Measurements from ENCODE around the gene NUP133.
"Not testable (repeated sequence)": the region's sequence is repeated elsewhere in the genome, so short reads cannot be mapped to it uniquely, and the experiment has no call there.

Gene NUP133

GRCh38 chr1:229479660-229480399 is 28.3 kb downstream of the NUP133 start:
- peak; percentile 92 for FAIRE-seq
- DNase-seq (ENCODE audit: insufficient read length, low spot score) = no peak
- TF ChIP-seq POLR2AphosphoS5 (IDR thresholded peaks at IDR 0.05; ENCODE audit: low read depth, low read length) = peak; percentile 25; the same call in 1 of the 2 replicates
- TF ChIP-seq POLR2A (IDR thresholded peaks at IDR 0.05; ENCODE audit: low read depth, low read length) = 0 out of 2 replicates have a peak, but pooled peaks have one; percentile 53
- TF ChIP-seq TAF1 (IDR thresholded peaks at IDR 0.05; ENCODE audit: low read depth, low read length) = peak; percentile 44; the same call in 1 of the 2 replicates
- TF ChIP-seq SPI1 (IDR thresholded peaks at IDR 0.05; ENCODE audit: low read depth, low read length) = peak; percentile 62
- TF ChIP-seq POU2F2 (IDR thresholded peaks at IDR 0.05; ENCODE audit: low read depth, low read length) = no peak
- peak; percentile 85 for TF ChIP-seq PAX5 (IDR thresholded peaks at IDR 0.05; ENCODE audit: insufficient read depth, low read length, severe bottlenecking)

DNA sequence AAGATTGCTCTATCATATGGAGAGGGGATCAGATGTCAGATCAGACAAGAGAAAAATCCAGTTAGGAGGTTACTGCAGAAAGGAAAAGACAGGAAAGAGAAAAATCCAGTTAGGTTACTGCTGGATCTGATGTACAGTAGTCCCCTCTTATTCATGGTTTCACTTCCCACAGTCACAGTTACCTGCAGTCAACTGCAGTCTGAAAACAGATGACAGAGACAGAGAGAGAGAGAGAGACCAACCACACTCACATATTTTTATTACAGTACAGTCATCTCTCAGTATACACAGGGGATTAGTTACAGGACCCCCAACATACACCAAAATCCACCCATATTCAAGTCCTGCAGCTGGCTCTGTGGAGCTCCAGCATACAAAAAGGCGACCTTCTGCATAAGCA is 29.3 kb downstream of the NUP133 start:
- DNase-seq (ENCODE audit: insufficient read length, low spot score) (no peak), FAIRE-seq (peak; percentile 83)
- peak; percentile 58; the same call in 1 of the 2 replicates for TF ChIP-seq POU2F2 (IDR thresholded peaks at IDR 0.05; ENCODE audit: low read depth, low read length)
- TF ChIP-seq SPI1 (IDR thresholded peaks at IDR 0.05; ENCODE audit: low read depth, low read length) = peak; percentile 92
- TF ChIP-seq TAF1 (IDR thresholded peaks at IDR 0.05; ENCODE audit: low read depth, low read length) = no peak

- not testable (repeated sequence) for DNase-seq (ENCODE audit: insufficient read length, low spot score); FAIRE-seq
These were observed 32.3 kb downstream of the NUP133 start for GRCh38 chr1:229475859-229476258.

DNA sequence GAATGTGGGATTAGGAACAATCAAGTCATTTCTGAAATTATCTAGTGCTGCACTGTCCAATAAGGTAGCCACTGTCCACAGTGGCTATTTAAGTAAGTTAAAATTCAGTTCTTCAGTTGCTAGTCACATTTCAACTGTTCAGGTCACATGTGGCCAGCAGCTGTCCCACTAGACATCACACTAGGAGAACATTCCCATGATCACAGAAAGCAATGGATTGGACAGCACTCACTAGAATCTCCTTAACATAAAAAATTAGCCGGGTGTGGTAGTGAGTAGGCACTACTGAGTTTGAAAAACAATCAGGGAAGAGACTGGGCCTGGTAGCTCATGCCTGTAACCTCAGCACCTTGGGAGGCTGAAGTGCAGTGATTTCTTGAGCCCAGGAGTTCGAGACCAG is 33.6 kb downstream of the NUP133 start:
- no peak for DNase-seq (ENCODE audit: insufficient read length, low spot score)
- no peak for FAIRE-seq
- no peak for TF ChIP-seq PAX5 (IDR thresholded peaks at IDR 0.05; ENCODE audit: insufficient read depth, low read length, severe bottlenecking)
- no peak for TF ChIP-seq SPI1 (IDR thresholded peaks at IDR 0.05; ENCODE audit: low read depth, low read length)
- TF ChIP-seq TAF1 (IDR thresholded peaks at IDR 0.05; ENCODE audit: low read depth, low read length) = no peak
- no peak for TF ChIP-seq POU2F2 (IDR thresholded peaks at IDR 0.05; ENCODE audit: low read depth, low read length)
- no peak for TF ChIP-seq POLR2AphosphoS5 (IDR thresholded peaks at IDR 0.05; ENCODE audit: low read depth, low read length)
- TF ChIP-seq POLR2A (IDR thresholded peaks at IDR 0.05; ENCODE audit: low read depth, low read length) = no peak

- FAIRE-seq = no peak
- TF ChIP-seq POLR2A (IDR thresholded peaks at IDR 0.05; ENCODE audit: low read depth, low read length) (no peak), TAF1 (IDR thresholded peaks at IDR 0.05; ENCODE audit: low read depth, low read length) (no peak), POLR2AphosphoS5 (IDR thresholded peaks at IDR 0.05; ENCODE audit: low read depth, low read length) (no peak), PAX5 (IDR thresholded peaks at IDR 0.05; ENCODE audit: insufficient read depth, low read length, severe bottlenecking) (no peak), SPI1 (IDR thresholded peaks at IDR 0.05; ENCODE audit: low read depth, low read length) (no peak), POU2F2 (IDR thresholded peaks at IDR 0.05; ENCODE audit: low read depth, low read length) (no peak)
- DNase-seq (ENCODE audit: insufficient read length, low spot score) = no peak
These were observed 37.0 kb downstream of the NUP133 start for GRCh38 chr1:229471175-229471574.

DNA sequence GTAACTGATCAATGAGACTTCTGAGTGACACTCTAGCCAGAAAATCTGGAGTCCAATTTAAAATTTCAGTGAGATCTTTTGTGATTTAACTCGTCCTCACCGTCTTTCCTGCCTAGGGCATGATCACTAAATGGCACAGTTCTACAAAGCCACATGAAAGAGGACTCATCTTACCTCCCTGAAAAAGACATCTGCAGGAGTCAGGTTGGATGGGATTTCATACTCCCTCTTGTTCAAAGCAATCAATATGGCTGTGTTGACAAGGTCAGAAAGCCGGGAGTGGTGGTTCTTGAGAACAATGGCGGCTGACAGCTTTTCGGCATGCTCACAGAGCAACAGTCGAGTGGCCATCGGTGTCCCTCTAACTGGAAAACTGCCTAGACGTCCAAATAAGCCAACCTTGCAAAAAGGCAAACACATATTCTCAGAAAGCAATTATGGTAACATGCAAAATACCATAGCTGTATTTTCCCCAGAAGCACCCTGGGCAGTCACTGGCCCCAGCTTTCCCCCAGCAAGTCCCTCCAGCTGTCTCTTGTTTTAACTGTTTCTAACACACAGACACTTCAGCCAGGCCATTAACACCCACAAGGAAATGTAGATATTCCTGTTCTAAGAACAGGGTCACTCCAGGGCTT is 37.6 kb downstream of the NUP133 start:
- DNase-seq (ENCODE audit: insufficient read length, low spot score) = no peak
- no peak for FAIRE-seq
- TF ChIP-seq SPI1 (IDR thresholded peaks at IDR 0.05; ENCODE audit: low read depth, low read length) (no peak), POLR2A (IDR thresholded peaks at IDR 0.05; ENCODE audit: low read depth, low read length) (no peak), TAF1 (IDR thresholded peaks at IDR 0.05; ENCODE audit: low read depth, low read length) (no peak), PAX5 (IDR thresholded peaks at IDR 0.05; ENCODE audit: insufficient read depth, low read length, severe bottlenecking) (no peak), POLR2AphosphoS5 (IDR thresholded peaks at IDR 0.05; ENCODE audit: low read depth, low read length) (no peak), POU2F2 (IDR thresholded peaks at IDR 0.05; ENCODE audit: low read depth, low read length) (no peak)

DNA sequence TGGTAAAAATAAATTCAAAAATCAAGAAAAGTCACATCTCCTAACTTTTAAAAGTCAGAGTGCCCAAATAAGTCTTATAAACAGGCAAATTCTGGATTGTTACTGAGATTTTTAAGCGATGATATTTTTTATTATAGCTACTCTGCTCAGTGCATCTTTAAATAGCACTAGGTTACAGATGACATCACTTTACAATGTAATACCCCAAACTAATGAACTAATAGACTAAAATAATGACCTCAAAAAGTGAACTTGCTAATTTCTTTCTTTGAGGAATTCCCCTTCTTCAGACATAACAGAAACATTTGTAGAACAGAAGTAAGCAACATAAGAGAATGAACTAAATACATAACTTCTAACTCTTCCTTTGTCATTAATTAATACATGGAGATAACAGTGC is 41.3 kb downstream of the NUP133 start:
- DNase-seq (ENCODE audit: insufficient read length, low spot score) (no peak), FAIRE-seq (no peak)
- TF ChIP-seq SPI1 (IDR thresholded peaks at IDR 0.05; ENCODE audit: low read depth, low read length) (no peak), POLR2A (IDR thresholded peaks at IDR 0.05; ENCODE audit: low read depth, low read length) (no peak), POLR2AphosphoS5 (IDR thresholded peaks at IDR 0.05; ENCODE audit: low read depth, low read length) (no peak), POU2F2 (IDR thresholded peaks at IDR 0.05; ENCODE audit: low read depth, low read length) (no peak)

DNA sequence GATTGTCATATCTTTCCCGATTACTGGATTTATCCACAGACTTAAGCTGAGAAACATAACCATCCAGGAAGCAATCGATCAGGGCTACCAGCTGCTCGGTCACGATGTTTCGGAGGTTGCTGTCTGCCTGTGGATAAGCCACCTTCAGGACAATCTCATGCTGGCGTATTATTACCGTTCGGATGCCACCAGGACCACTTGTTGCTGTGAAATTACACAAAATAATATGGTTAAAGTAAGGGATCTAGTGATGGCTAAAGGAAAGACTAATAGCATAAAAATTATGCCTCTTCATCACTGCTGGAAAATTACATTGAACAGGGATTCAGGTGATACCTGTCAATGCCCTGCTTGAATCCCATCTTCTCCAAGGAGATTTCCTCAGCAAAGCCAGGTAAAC is 43.5 kb downstream of the NUP133 start:
- TF ChIP-seq TAF1 (IDR thresholded peaks at IDR 0.05; ENCODE audit: low read depth, low read length) (no peak), PAX5 (IDR thresholded peaks at IDR 0.05; ENCODE audit: insufficient read depth, low read length, severe bottlenecking) (no peak), POLR2AphosphoS5 (IDR thresholded peaks at IDR 0.05; ENCODE audit: low read depth, low read length) (no peak), POU2F2 (IDR thresholded peaks at IDR 0.05; ENCODE audit: low read depth, low read length) (no peak), POLR2A (IDR thresholded peaks at IDR 0.05; ENCODE audit: low read depth, low read length) (no peak), SPI1 (IDR thresholded peaks at IDR 0.05; ENCODE audit: low read depth, low read length) (no peak)
- DNase-seq (ENCODE audit: insufficient read length, low spot score) (no peak), FAIRE-seq (no peak)

- FAIRE-seq (no peak), DNase-seq (ENCODE audit: insufficient read length, low spot score) (no peak)
- TF ChIP-seq POLR2A (IDR thresholded peaks at IDR 0.05; ENCODE audit: low read depth, low read length) (no peak), SPI1 (IDR thresholded peaks at IDR 0.05; ENCODE audit: low read depth, low read length) (no peak), PAX5 (IDR thresholded peaks at IDR 0.05; ENCODE audit: insufficient read depth, low read length, severe bottlenecking) (no peak), TAF1 (IDR thresholded peaks at IDR 0.05; ENCODE audit: low read depth, low read length) (no peak)
These were observed 47.0 kb downstream of the NUP133 start for GRCh38 chr1:229461032-229461668.

DNA sequence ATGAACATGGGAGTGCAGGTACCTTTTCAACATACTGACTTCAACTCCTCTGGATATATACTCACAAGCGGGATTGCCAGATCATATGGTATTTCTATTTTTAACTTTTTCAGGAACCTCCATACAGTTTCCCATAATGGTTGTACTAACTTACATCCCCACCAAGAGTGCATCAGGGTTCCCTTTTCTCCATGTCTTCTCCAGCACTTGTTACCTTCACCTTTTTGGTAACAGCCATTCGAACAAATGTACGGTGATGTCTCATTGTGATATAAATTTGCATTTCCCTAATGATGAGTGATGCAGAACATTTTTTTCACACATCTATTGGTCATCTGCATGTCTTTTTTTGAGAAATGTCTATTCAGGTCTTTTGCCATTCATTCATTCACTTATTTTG is 48.3 kb downstream of the NUP133 start:
- DNase-seq (ENCODE audit: insufficient read length, low spot score) = no peak
- no peak for FAIRE-seq
- TF ChIP-seq PAX5 (IDR thresholded peaks at IDR 0.05; ENCODE audit: insufficient read depth, low read length, severe bottlenecking) (no peak), POU2F2 (IDR thresholded peaks at IDR 0.05; ENCODE audit: low read depth, low read length) (no peak), POLR2AphosphoS5 (IDR thresholded peaks at IDR 0.05; ENCODE audit: low read depth, low read length) (no peak)

Data from GM12891 (cell line).